Thoracic aorta (tissue), 2 donors: ENCODE data around the gene USF3. TPM values are rescaled to one million over a fixed set of nuclear protein-coding genes. Genes with fewer than 3 reads are reported as not detected.

Experiments used
- ATAC-seq: fragments of 150-250 bp; one replicate; pipeline ENCODE4 v1.8.0; 2017; ENCODE audit warnings: low read depth; ENCODE audit not compliant: insufficient number of reproducible peaks, low FRiP score
- DNase-seq: peaks from one replicate; pipeline ENCODE4 v3.0.0-alpha.2; 2020; ENCODE audit warnings: low spot score
- H3K27ac ChIP-seq, 2 donors: fragments of 200-600 bp; sonication (generic); 1 replicate in 1 of 2; 2 replicates in 1 of 2; pipeline ENCODE4 v1.5.1; 2016; ENCODE audit warnings: mild to moderate bottlenecking in 2 of 2, moderate library complexity in 2 of 2
- H3K27me3 ChIP-seq: fragments of 200-600 bp; sonication (generic); replicated peaks from 2 replicates; pipeline ENCODE4 v1.6.0; 2016; ENCODE audit warnings: mild to moderate bottlenecking; ENCODE audit not compliant: insufficient read depth
- H3K36me3 ChIP-seq: fragments of 200-600 bp; sonication (generic); one replicate; pipeline ENCODE4 v1.5.1; 2016
- H3K4me1 ChIP-seq, 2 donors: fragments of 200-600 bp; sonication (generic); 1 replicate in 1 of 2; 2 replicates in 1 of 2; pipeline versions ENCODE4 v1.5.1 to v1.6.0; 2016; ENCODE audit warnings: low read depth in 2 of 2, mild to moderate bottlenecking in 1 of 2; ENCODE audit not compliant: control insufficient read depth in 1 of 2
- H3K4me3 ChIP-seq: fragments of 200-600 bp; sonication (generic); 2 replicates; pipeline ENCODE4 v1.5.1; 2016; ENCODE audit warnings: mild to moderate bottlenecking
- H3K9me3 ChIP-seq: fragments of 200-600 bp; sonication (generic); 2 replicates; pipeline ENCODE4 v1.5.1; 2016
- CTCF ChIP-seq: fragments of 200-600 bp; sonication (generic); IDR thresholded peaks from one replicate; pipeline ENCODE4 v1.5.1; 2019; ENCODE audit warnings: antibody characterized with exemption
- total RNA-seq, 2 donors: library from RNA; depleted of rRNA; stranded (reverse); fragments of >200 nt; gene quantifications; one replicate each; pipeline versions ENCODE4 v1.1.0 to v1.2.3, GENCODE V29; 2016

Gene USF3
- total RNA-seq, 2 donors from 2014 or later: 14.8 to 20.3 TPM

- DNase-seq (no peak), ATAC-seq (no peak)
- Histone ChIP-seq H3K4me3 (no peak overlapping the region), H3K36me3 (no peaks in the 10 kb centered on the region), H3K27ac (no peak overlapping the region), H3K9me3 (no peaks in the 10 kb centered on the region), H3K4me1 (peaks cover 9 to 13% of the 10 kb centered on the region in 2 donors), H3K27me3 (no peaks in the 10 kb centered on the region)
- no peak for TF ChIP-seq CTCF
These were observed 6.0 kb downstream of the USF3 start for GRCh38 chr3:113690482-113690881.

DNA sequence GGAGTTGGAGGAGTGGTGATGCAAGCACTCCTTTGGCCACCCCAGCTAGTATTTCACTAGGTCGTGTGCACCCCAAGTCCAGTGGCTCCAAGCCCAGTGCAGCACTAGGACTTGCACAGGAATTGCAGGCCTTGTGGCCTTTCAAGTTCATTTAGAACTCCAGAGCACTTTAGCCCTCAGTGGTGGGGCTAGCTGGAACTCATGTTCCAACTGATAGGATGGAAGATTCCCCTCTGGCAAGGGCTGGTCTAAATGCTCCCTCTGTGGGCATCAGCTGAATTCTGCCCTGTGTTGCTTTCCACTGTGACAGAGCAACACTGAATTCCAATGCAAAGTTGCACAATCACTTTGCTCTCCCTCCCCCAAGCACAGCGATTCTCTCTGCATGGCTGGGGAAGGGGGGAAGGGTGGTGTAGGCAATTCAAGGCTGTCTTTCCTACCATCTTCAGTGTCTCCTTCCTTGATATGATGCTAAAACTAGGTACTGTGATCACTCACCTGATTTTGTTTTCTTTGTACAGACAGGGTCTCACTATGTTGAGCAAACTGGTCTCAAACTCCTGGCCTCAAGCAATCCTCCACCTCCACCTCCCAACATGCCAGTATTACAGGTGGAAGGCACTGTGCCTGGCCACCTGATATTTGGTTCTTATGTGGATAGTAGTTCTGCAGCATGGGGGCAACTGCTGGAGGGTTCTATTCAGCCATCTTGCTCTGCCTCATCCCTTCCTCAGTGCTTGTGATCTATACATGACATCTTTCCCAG, 10.3 kb downstream of the USF3 start:
- TF ChIP-seq CTCF: no peak
- no peak overlapping the region for H3K4me3 ChIP-seq
- H3K9me3 ChIP-seq: no peaks in the 10 kb centered on the region
- no peak overlapping the region for H3K27ac ChIP-seq
- H3K36me3 ChIP-seq: no peaks in the 10 kb centered on the region
- no peaks in the 10 kb centered on the region for H3K4me1 ChIP-seq
- no peak for DNase-seq
- ATAC-seq: no peak
- no peaks in the 10 kb centered on the region for H3K27me3 ChIP-seq

DNA sequence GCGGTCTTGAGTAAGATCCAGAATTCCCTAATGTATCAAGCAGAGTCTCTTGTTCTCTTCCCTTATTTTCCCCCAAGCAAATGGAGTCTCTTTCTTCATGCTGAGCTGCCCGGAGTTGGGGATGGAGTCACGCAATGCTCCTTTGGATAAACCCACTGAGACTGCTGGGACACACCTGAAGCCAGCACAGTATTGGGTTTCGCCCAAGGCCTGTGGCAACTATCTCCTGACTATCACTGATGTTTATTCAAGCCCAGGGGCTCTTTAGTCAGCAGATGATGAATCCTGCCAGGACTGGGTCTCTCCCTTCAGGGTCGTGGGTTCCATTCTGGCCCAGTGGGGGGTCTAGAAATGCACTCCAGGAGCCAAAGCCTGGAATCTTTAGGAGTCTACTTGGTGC, 11.3 kb downstream of the USF3 start:
- DNase-seq: no peak
- no peak overlapping the region for H3K27ac ChIP-seq
- no peak for ATAC-seq
- no peaks in the 10 kb centered on the region for H3K4me1 ChIP-seq
- no peaks in the 10 kb centered on the region for H3K27me3 ChIP-seq
- TF ChIP-seq CTCF: no peak
- H3K4me3 ChIP-seq: no peak overlapping the region
- no peaks in the 10 kb centered on the region for H3K9me3 ChIP-seq
- H3K36me3 ChIP-seq: no peaks in the 10 kb centered on the region

GRCh38 chr3:113684271-113684819, 12.1 kb downstream of the USF3 start:
- Histone ChIP-seq H3K36me3 (no peaks in the 10 kb centered on the region), H3K27ac (no peak overlapping the region), H3K4me3 (no peak overlapping the region), H3K9me3 (no peaks in the 10 kb centered on the region), H3K4me1 (no peaks in the 10 kb centered on the region), H3K27me3 (no peaks in the 10 kb centered on the region)
- no peak for ATAC-seq
- DNase-seq: no peak
- TF ChIP-seq CTCF: no peak

DNA sequence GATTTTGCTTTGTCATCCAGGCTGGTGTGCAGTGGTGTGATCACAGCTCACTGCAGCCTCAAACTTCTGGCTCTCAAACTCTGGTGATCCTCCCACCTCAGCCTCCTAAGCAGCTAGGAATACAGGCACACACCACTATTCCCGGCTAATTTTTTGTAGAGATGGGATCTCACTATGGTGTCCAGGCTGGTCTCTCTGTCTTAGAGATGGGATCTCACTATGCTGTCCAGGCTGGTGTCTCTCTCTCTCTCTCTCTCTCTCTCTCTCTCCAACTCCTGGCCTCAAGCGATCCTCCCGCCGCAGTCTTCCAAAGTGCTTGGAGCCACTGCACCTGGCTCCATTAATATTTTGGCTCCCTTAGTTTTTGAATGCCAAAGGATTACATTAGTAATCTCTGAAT, 17.7 kb downstream of the USF3 start:
- no peaks in the 10 kb centered on the region for H3K36me3 ChIP-seq
- H3K4me3 ChIP-seq: no peak overlapping the region
- no peak for TF ChIP-seq CTCF
- H3K27ac ChIP-seq: no peak overlapping the region
- no peaks in the 10 kb centered on the region for H3K27me3 ChIP-seq
- H3K9me3 ChIP-seq: no peaks in the 10 kb centered on the region
- ATAC-seq: no peak
- H3K4me1 ChIP-seq: no peaks in the 10 kb centered on the region
- DNase-seq: no peak
